ENCODE results near the gene ANKS1B. TPM values are rescaled to one million over a fixed set of nuclear protein-coding genes. Genes with fewer than 3 reads are reported as not detected.

Gene ANKS1B
- total and polyA plus RNA-seq, 10 of the 15 experiments (the other 5 are each of a cell fraction or from before 2014, with no cell fraction given) = 0.16 to 1.3 (median 0.82) TPM; not detected in 7

DNA sequence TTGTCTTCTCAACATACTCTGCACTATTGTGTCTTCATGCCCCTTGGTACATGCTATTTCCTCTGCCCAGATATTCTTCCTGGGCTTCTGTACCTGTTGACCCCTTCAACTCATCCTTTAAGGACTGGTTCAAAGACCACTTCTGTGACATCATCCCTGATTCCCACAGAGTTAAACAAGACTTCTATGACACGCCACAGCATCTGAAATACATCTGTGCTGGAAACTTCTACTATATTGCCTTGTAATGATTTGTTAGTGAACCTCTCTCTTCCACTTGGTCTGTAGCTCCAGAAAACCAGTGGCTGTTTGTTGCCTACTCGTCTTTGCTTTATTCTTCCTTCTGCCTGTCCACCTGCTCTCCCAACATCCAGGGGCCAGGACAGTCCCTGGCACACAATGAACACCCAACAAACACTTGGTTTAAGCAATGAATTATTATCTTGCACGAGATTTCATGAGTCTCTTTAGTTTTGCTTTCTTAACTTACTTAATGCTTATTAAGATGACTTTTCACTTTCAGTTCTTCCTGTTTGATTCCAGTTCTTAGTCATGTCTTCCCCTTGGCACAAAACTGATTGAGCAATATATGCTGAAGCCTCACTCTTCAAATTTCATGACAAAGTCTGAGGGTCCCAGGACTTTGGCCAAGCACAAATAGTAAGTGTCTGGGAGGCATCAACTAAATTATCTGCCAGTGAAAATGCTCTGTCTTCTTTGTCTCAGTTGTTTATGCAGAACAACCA, 853.8 kb downstream of the ANKS1B start (continued):
- 0 out of 2 replicates have a peak, but pooled peaks have one; percentile 16 for TF ChIP-seq IKZF1 (conservative IDR thresholded peaks at IDR 0.05)
- no peak for TF ChIP-seq GABPA (IDR thresholded peaks at IDR 0.05; ENCODE audit: low read depth)
- no peak for TF ChIP-seq NFXL1 (IDR thresholded peaks at IDR 0.05; ENCODE audit: borderline replicate concordance)
- no peak for TF ChIP-seq SUZ12 (IDR thresholded peaks at IDR 0.05; ENCODE audit: unreplicated experiment)
- TF ChIP-seq BHLHE40 (IDR thresholded peaks at IDR 0.05; ENCODE audit: borderline replicate concordance in 1 of 2, low read depth in 2 of 2, low read length in 1 of 2) = peak; percentile 34 to 77; a peak in 2 of 4 replicates
- no peak for TF ChIP-seq CEBPZ (IDR thresholded peaks at IDR 0.05; ENCODE audit: low read depth, low read length)
- no peak for TF ChIP-seq NRF1 (conservative IDR thresholded peaks at IDR 0.05; ENCODE audit: low read depth, low read length)
- no peak for TF ChIP-seq ZZZ3 (IDR thresholded peaks at IDR 0.05; ENCODE audit: control insufficient read depth, insufficient read length, low read depth)
- no peak for TF ChIP-seq ZNF274 (IDR thresholded peaks at IDR 0.05; ENCODE audit: insufficient read depth, insufficient read length)
- no peak for TF ChIP-seq POLR2AphosphoS2 (IDR thresholded peaks at IDR 0.05; ENCODE audit: low read depth, low read length)
- 0 out of 2 replicates have a peak, but pooled peaks have one; percentile 45 for TF ChIP-seq ZBED1 (IDR thresholded peaks at IDR 0.05; ENCODE audit: borderline replicate concordance)
- no peak for TF ChIP-seq SUPT20H (IDR thresholded peaks at IDR 0.05; ENCODE audit: borderline replicate concordance, control insufficient read depth, low read depth, low read length)
- TF ChIP-seq MTA3 (IDR thresholded peaks at IDR 0.05; ENCODE audit: borderline replicate concordance, low read length) = no peak
- no peak for TF ChIP-seq PAX5 (IDR thresholded peaks at IDR 0.05; ENCODE audit: borderline replicate concordance, low read depth, low read length)
- no peak for TF ChIP-seq SIX5 (IDR thresholded peaks at IDR 0.05; ENCODE audit: low read depth, low read length, severe bottlenecking)
- TF ChIP-seq IRF4 (IDR thresholded peaks at IDR 0.05; ENCODE audit: low read depth, low read length) = peak; percentile 82
- TF ChIP-seq MTA2 (IDR thresholded peaks at IDR 0.05; ENCODE audit: low read depth) = peak; percentile 75
- 0 out of 2 replicates have a peak, but pooled peaks have one; percentile 26 for TF ChIP-seq BACH1 (IDR thresholded peaks at IDR 0.05; ENCODE audit: borderline replicate concordance)
- no peak for TF ChIP-seq YY1 (IDR thresholded peaks at IDR 0.05; ENCODE audit: low read depth, low read length)
- TF ChIP-seq EP300 (IDR thresholded peaks at IDR 0.05; ENCODE audit: borderline replicate concordance in 1 of 2, control insufficient read depth in 1 of 2, low read depth in 2 of 2, low read length in 2 of 2) = 0 out of 4 replicates have a peak, but pooled peaks of 1 of the 2 experiments have one; percentile 17
- TF ChIP-seq ATF2 (IDR thresholded peaks at IDR 0.05; ENCODE audit: low read length) = peak; percentile 40; the same call in 1 of the 2 replicates
- TF ChIP-seq JUNB (IDR thresholded peaks at IDR 0.05) = peak; percentile 85
- TF ChIP-seq RFX5 (IDR thresholded peaks at IDR 0.05; ENCODE audit: low read depth, low read length) = no peak
- TF ChIP-seq DPF2 (IDR thresholded peaks at IDR 0.05) = 0 out of 2 replicates have a peak, but pooled peaks have one; percentile 38
- TF ChIP-seq NBN (IDR thresholded peaks at IDR 0.05) = no peak
- TF ChIP-seq SPI1 (IDR thresholded peaks at IDR 0.05; ENCODE audit: borderline replicate concordance, insufficient read depth, low read depth, low read length) = peak; percentile 43; the same call in 1 of the 2 replicates
- TF ChIP-seq RB1 (IDR thresholded peaks at IDR 0.05; ENCODE audit: borderline replicate concordance) = no peak
- no peak for TF ChIP-seq RCOR1 (conservative IDR thresholded peaks at IDR 0.05; ENCODE audit: low read depth, low read length)
